Islet of Langerhans (tissue), 1 donor: ENCODE measurements around the gene WNT5A.

Experiments
- FAIRE-seq: peaks from one replicate; lab custom pipeline; 2011; peaks lifted over from hg19 to GRCh38; lab: Jason Lieb, UNC

Gene WNT5A

DNA sequence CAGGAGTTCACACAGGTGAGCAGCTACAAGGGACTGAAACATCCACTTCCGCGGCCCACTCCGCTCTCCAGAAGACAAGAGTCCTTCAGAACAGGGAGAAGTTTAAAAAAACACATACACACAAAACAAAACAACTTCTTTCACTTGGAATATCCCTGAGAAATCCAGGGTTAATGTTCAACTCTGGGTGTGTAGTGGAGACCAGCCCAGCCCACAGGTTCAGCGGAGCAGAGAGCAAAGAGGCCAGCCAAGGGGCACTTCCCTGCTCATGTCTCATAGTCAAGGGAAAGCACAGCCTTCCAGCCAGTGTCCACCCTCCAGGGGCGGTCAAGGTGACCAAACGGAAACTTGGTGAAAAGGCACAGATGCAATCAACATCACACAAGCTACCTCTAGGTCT lies 41.6 kb downstream of the WNT5A start:
- FAIRE-seq, result no peak

DNA sequence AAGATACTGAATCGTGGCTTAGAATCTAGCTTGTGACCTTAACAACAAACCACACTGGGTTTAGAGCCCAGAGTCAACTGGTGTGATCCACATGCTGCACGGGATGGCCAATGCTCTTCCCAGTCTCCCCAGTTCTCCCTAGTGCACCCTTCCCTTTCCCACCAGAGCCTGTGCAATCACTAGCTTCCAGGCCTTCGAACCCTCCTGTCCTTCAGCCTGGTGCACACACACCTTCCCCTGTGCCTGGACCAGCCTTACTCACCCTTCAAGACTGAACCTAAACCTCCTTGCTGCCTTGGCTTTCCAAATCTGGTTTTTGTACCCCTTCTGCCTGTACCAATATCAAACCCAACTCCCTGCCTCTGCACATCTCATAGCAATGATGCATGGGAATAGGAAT lies 43.8 kb downstream of the WNT5A start:
- no peak for FAIRE-seq

DNA sequence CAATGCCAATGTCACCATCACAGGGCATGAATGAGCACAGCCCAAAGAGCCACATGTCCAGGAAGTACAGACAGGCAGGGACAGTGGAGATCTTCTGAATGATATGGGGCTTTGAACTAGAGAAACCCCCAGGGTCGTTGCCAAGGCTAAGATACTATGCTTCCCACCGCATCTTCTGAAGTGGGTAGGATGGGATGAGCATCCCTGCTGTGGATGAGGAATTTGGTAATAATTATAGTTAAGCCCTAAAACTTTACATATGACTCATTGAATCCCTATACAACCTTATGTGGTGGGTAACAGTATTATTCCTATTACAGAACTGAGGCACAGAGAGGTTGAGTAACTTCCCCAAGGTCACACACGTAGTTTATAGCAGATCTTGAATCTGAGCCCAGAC lies 44.2 kb downstream of the WNT5A start:
- no peak for FAIRE-seq

DNA sequence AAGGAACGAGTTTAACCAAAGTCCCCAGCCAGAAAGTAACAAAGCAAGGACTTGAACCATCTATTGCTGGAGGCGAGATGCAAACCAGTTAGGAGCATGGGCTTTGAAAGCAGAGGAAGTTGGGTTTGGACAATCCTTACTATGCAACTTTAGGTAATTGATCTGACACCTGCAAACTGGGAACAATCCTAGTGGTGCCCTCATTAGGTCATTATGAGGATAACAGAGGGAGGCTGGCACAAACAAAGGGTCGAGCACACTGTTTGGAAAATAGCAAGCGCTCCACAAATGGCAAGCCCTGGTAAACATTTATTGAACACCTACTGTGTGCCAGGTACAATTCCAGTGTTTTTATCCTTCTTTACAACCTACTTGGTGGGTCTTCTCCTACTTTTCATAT lies 45.6 kb downstream of the WNT5A start:
- FAIRE-seq, result no peak

DNA sequence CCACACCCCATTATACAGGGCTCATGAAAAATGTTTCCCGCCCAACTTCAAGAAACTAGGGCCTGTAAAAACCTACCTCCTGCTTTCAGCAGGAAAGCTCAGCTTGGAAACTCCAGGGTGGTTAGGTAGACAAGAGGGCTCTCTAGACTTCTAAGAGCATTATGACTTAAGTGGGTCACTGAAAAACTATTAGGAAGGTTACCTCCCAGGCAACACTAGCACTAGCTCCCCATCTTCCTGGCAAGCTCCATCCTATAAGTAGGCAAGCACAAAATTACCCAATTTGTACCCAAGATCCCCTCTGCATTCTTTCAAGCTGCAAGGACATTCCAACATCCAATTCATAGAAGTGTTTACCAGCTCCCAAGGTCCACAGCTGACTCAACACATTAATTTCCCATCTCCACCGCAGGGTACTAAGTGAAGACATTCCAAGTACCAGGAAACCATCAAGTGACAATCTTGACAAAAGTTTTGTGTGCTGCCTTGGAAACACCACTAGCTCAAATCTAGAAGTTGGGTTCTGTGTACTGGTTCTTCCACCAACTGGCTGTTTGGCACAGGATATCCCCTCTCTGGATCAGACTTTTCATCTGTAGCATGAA lies 46.9 kb downstream of the WNT5A start:
- FAIRE-seq, result no peak

DNA sequence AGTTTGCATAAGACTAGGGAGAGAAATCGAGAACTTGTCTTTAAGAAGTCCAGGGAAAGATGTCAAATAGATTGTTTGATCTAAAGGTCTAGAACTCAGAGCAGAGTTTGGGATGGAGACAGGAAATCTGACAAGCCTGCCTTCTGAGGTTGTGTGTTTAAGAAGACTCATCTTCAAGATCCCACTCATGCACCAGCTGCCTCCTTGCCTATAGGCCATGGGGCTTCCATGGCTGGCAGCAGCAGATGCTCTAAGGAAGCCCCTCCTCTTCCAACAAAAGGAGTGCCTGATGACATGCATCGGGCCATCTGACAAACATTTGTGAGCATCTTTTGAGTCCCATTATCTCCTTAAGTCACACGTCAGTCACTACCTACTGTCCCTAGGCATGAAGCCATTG lies 47.4 kb downstream of the WNT5A start:
- FAIRE-seq, result no peak

DNA sequence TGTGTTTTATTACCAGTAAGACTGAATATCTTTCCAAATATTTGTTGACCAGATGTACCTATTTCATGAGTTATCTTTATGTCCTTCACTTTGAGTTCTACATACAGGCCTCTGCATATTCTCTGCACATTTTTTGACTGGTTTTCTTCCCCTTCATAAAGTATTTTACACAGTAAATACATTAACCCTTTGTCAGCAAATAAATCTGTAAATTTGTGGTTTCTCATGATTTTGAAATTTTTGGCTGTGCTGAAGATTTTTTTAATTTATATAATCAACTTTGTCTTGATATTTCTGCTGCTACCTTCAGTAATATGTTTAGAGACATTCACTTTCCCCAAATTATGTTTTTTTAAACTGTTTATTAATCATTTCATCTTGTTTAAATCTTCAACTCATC lies 50.5 kb downstream of the WNT5A start:
- FAIRE-seq, result no peak

DNA sequence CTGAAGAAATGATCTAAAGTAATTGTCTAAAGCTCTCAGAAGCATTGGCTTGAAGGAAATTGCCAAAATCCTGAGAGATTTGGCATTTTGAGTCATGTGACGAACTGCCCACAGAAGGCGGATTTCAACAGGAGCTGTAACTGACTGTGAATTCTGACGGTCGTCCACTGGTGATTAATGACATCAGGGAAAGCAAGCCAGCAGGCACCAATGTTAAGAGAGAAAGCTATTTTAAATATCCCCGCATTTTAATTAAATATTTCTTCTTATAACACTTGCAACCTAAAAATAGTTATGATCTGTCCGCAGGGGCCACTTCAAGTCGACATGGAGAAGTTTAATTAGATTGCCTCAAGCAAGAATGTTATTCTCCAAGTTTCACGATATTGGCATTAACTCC lies 51.6 kb downstream of the WNT5A start:
- no peak for FAIRE-seq

DNA sequence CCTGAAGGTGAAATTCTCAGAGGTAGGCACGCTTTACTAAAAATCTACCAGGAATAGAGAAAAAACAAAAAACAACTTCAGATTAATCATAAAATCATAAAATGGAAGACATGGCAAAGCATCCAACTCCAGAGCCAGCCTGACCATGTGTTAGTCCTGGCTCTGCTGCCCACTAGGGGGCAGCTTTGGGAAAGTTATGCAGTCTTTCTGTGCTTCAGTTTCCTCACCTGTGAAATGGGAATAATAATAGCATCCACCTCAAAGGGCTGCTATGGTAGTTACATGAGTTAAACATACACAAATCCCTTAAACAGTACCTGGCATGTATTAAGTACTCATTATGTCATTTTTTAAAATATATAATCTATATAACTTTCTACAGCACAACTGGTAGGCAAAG lies 52.3 kb downstream of the WNT5A start:
- no peak for FAIRE-seq

DNA sequence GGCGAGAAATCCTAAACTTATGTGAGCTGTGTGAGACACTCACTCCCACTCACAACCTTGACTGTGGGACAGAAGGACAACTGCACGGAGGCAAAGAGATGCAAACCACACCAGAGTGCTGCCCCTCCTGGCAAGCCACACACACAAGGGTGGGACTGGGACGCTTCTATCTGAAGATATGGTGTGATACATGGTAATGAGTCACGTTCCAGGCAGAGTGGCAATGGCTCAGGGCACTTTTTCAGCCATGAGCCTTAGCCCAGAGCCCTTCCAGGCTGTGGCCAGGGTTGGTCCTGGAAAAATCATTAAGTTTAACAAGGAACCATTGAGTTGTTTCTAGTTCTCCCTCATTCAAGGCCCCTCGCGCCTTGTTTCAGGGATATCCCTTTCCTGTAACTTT lies 56.1 kb downstream of the WNT5A start:
- no peak for FAIRE-seq

DNA sequence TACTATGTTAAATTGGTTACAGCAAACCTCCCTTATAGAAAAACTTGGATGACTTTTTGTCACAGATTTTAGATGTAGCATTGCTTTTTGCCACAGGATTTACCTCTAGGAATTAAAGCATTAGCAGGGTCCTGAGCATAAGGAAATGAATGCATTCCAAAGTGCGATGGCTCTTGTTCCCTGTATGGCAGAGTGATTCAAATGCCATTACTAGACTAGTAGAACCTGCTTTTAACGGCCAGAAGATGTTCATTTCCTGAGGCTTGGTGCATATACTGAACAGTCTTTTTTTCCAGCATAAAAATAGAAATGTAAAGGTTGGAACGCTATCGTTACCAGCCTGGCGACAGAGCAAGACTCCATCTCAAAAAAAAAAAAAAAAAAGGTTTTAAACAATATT lies 59.4 kb downstream of the WNT5A start:
- no peak for FAIRE-seq

DNA sequence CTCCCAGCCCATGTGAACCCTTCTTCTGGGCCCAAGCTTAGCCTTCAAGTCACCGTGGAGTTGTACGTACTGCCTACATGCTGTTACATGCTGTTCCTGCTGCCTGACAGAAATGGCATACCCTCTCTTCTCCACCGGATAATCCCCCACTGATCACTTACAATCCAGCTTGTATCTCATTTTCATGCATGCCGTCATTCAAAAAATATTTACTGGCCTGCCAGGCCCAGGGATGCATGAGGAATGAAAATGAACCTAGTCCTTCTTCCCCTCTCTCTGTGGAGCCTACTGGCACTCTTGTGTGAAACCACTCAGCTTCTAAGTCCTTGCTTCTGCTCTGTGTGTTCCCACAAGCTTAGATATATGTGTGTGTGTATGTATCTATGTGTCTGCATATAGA lies 60.6 kb downstream of the WNT5A start:
- FAIRE-seq, result no peak

DNA sequence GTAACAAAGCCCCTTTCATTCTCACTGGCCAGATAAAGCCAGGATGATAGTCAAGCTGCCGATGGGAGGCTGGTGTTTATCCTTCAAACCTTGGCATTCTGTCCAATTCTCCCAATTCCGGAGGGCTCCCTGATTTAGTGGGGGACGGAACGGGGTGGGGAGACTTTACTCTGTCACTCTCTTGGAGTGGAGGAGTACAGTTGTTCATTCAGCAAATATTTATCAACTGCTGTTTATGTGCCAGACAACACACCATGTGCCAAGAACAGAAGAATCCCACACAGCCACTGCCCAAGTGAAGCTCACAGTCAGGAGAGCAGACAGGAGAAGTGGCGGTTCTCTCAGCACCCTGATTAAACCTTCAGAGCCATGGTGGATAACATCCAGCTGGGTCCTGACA lies 63.3 kb downstream of the WNT5A start:
- FAIRE-seq, result no peak

DNA sequence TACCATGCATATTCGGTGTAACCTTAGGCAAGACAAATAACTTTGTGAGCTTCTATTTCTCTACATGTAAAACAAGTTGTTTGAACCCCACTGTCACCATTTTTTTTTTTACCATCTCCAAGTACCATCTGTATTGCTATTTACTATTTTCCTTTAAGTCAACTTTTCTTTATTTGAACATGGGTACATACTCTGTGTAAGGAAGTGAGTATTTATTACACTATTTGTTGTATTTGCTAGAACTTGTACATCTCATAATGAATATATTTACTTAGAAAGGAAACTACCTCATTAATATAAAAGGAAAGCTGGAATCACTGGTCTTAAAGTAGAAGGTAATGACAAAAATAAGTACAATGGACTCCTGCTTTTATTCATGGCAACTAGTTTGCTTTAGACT lies 69.9 kb downstream of the WNT5A start:
- FAIRE-seq, result no peak

DNA sequence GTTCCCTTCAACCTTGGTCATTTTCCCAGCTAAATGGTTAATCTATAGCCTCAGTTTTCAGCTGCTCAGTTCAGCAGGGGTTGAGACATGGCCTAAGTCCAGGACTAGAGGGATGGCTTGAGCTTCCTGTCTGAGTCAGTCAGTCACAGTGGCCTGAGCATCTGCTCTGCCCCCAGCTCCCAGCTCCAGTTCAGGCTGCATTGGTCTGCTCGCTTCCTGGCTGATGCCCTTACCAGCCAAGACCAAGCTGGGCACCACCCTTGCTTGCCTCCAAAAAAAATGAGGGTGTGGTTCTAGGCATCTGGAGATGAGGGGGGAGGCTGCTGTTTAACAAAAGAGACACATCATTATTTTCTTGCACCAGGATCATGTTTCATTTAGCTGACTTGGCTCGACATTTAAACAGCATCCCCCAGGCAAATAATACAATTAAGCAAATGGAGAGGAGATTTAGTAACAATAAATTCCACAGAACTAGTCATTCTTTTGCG lies 70.7 kb downstream of the WNT5A start:
- no peak for FAIRE-seq
